Trophoblast cell (in vitro differentiated cells and primary cell): ENCODE results near the gene BLOC1S2. TPM values are rescaled to one million over a fixed set of nuclear protein-coding genes. Genes with fewer than 3 reads are reported as not detected.

Experiments used
- DNase-seq, 2 donors: peaks; one replicate each; pipeline ENCODE4 v3.0.0-alpha.2; 2016
- H2AFZ ChIP-seq: 2 replicates; pipeline ENCODE4 v1.6.1; 2013; ENCODE audit warnings: low read length, moderate library complexity, mild to moderate bottlenecking; ENCODE audit not compliant: insufficient read depth, poor library complexity
- H2AK5ac ChIP-seq: 2 replicates; pipeline ENCODE4 v1.6.1; 2013; ENCODE audit warnings: mild to moderate bottlenecking, low read length
- H2BK120ac ChIP-seq: 2 replicates; pipeline ENCODE4 v1.6.1; 2013; ENCODE audit warnings: low read length, mild to moderate bottlenecking, moderate library complexity; ENCODE audit not compliant: insufficient read depth, poor library complexity
- H2BK12ac ChIP-seq: 2 replicates; pipeline ENCODE4 v1.6.1; 2013; ENCODE audit warnings: mild to moderate bottlenecking, low read length, moderate library complexity
- H2BK5ac ChIP-seq: 2 replicates; pipeline ENCODE4 v1.6.1; 2013; ENCODE audit warnings: low read length, low read depth, moderate library complexity, mild to moderate bottlenecking; ENCODE audit not compliant: poor library complexity
- H3K14ac ChIP-seq: 2 replicates; pipeline ENCODE4 v1.6.1; 2013; ENCODE audit warnings: mild to moderate bottlenecking, low read length
- H3K18ac ChIP-seq: 2 replicates; pipeline ENCODE4 v1.6.1; 2013; ENCODE audit warnings: mild to moderate bottlenecking, low read length
- H3K23ac ChIP-seq: 2 replicates; pipeline ENCODE4 v1.6.1; 2013; ENCODE audit warnings: low read length
- H3K27ac ChIP-seq: 2 replicates; pipeline ENCODE4 v1.5.1; 2013; ENCODE audit warnings: low read depth, mild to moderate bottlenecking, inconsistent platforms, low read length, moderate library complexity
- H3K27me3 ChIP-seq: 2 replicates; pipeline ENCODE4 v1.6.1; 2013; ENCODE audit warnings: inconsistent platforms, mild to moderate bottlenecking, low read length, moderate library complexity; ENCODE audit not compliant: insufficient read depth
- H3K36me3 ChIP-seq, 2 experiments: 1 replicate in 1 of 2; 2 replicates in 1 of 2; pipeline ENCODE4 v1.6.1; 2013; ENCODE audit warnings: low read length in 2 of 2, mild to moderate bottlenecking in 2 of 2, moderate library complexity in 1 of 2; ENCODE audit not compliant: insufficient read depth in 2 of 2, control insufficient read depth in 1 of 2
- H3K4ac ChIP-seq: 2 replicates; pipeline ENCODE4 v1.6.1; 2013; ENCODE audit warnings: low read depth, mild to moderate bottlenecking, low read length, moderate library complexity
- H3K4me1 ChIP-seq, 2 experiments: 1 replicate in 1 of 2; 2 replicates in 1 of 2; pipeline ENCODE4 v1.6.1; 2013; ENCODE audit warnings: low read length in 2 of 2, mild to moderate bottlenecking in 2 of 2, moderate library complexity in 1 of 2; ENCODE audit not compliant: insufficient read depth in 2 of 2, control insufficient read depth in 1 of 2
- H3K4me2 ChIP-seq: 2 replicates; pipeline ENCODE4 v1.6.1; 2013; ENCODE audit warnings: inconsistent platforms, mild to moderate bottlenecking, low read length, moderate library complexity
- H3K4me3 ChIP-seq: 2 replicates; pipeline ENCODE4 v1.5.1; 2013; ENCODE audit warnings: mild to moderate bottlenecking, low read depth, low read length, inconsistent platforms
- H3K79me1 ChIP-seq: one replicate; pipeline ENCODE4 v1.6.1; 2013; ENCODE audit warnings: low read length
- H3K79me2 ChIP-seq: 2 replicates; pipeline ENCODE4 v1.6.1; 2013; ENCODE audit warnings: low read length, mild to moderate bottlenecking; ENCODE audit not compliant: control insufficient read depth, insufficient read depth, poor library complexity
- H3K9ac ChIP-seq: 2 replicates; pipeline ENCODE4 v1.6.1; 2013; ENCODE audit warnings: mild to moderate bottlenecking, low read length
- H3K9me3 ChIP-seq: 2 replicates; pipeline ENCODE4 v1.6.1; 2013; ENCODE audit warnings: low read depth, mild to moderate bottlenecking, control low read depth, inconsistent platforms, low read length; ENCODE audit not compliant: insufficient read depth
- H4K12ac ChIP-seq: 2 replicates; pipeline ENCODE4 v1.6.1; 2013; ENCODE audit warnings: low read depth, mild to moderate bottlenecking, low read length, moderate library complexity
- H4K8ac ChIP-seq: 2 replicates; pipeline ENCODE4 v1.6.1; 2013; ENCODE audit warnings: low read depth, mild to moderate bottlenecking, low read length, moderate library complexity
- H4K91ac ChIP-seq: one replicate; pipeline ENCODE4 v1.6.1; 2013; ENCODE audit warnings: low read depth, mild to moderate bottlenecking, low read length, moderate library complexity
- WGBS: extraction: QIAGEN DNeasy Blood & Tissue Kit; methylation state at CpG from one replicate; pipeline ENCODE4 v1.1.7; 2013; ENCODE audit warnings: missing lambda C conversion rate; ENCODE audit not compliant: insufficient read length, insufficient coverage; ENCODE audit errors: extremely low coverage; 5-methylcytosine and 5-hydroxymethylcytosine counted together
- polyA plus RNA-seq: library from polyadenylated mRNA; stranded (reverse); fragments of 200-250 nt; gene quantifications from 2 replicates; pipeline ENCODE4 v1.2.3, GENCODE V29; 2013

BLOC1S2 gene
- 48.0 and 49.6 TPM in 2 replicates for polyA plus RNA-seq

DNA sequence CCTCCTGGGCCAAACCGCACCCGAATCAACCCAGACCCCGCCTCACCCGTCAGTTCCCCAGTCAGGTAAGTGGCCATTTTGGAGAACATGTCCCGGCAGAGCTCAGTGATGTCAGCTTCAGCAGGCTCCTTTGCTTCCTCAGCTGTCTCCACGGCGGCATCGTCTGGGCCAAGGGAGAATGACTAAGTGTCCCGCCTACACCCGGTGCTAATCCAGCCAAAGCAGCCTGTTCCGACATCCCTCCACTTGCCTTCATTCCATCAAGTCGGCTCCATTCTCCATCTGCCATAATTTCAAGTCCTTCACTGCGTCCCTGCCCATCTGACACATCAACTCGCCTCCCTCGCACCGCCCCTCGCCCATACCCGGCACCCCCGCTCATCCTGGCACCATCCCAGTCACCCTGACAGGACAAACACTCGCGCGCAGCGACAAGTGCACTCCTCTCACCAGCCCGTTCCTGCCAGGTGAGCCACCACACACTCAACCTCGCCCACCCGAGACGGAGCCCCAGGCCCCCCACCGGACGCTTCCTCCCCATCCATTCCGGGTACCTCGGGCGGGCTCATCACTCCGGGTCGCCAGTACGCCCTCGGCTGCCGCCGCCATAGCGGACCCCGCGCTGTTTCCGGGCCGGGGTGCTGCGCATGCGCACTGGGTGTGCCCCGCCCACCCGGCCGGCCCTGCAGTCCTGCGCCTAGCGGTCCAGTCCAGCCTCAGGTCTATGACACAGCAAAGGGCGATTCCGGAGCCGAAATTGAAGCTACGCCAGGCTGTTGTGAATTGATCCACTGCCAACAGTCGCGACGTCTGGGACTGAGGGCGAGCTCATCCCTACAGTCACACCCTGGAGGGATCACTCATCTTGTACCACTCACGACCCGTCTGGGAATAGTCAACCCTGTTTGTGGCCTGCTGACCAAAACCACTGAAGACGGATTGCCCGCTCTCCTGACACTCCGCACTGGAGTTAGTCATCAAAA lies at the start of gene BLOC1S2:
TSS of gene BLOC1S2 (minus strand) at position 630 of the 983 bp plus-strand sequence. CDS start at position 609, 21 bp downstream.
- H3K4me3 ChIP-seq = peak within 1 kb of the TSS; percentile 88
- H4K12ac ChIP-seq = peak within 1 kb of the TSS; percentile 67
- peak within 1 kb of the TSS; percentile 45 for H3K9ac ChIP-seq
- peak within 1 kb of the TSS; percentile 38 for H4K91ac ChIP-seq
- H2AK5ac ChIP-seq = no peak within 1 kb of the TSS
- no peak within 1 kb of the TSS for H2BK12ac ChIP-seq
- H3K36me3 ChIP-seq = peaks cover 2% of the 10 kb centered on the region in 2 experiments
- peak within 1 kb of the TSS; percentile 23 for H3K14ac ChIP-seq
- H3K27ac ChIP-seq = peak within 1 kb of the TSS; percentile 65
- H3K4me1 ChIP-seq = peaks cover 0 to 2% of the 10 kb centered on the region in 2 experiments
- H3K9me3 ChIP-seq = peaks cover 2% of the 10 kb centered on the region
- no CpG with 5 or more reads among the region's 63 CpGs for WGBS
- H3K27me3 ChIP-seq = no peaks in the 10 kb centered on the region
- H3K79me1 ChIP-seq = peaks cover 5% of the 10 kb centered on the region
- peak within 1 kb of the TSS; percentile 22 for H2BK120ac ChIP-seq
- peak within 1 kb of the TSS; percentile 42 for H2AFZ ChIP-seq
- peak; percentile 90 to 92 for DNase-seq
- H2BK5ac ChIP-seq = peak within 1 kb of the TSS; percentile 5
- H3K23ac ChIP-seq = no peak within 1 kb of the TSS
- H3K79me2 ChIP-seq = peaks cover 6% of the 10 kb centered on the region
- peak within 1 kb of the TSS; percentile 15 for H3K18ac ChIP-seq
- peak within 1 kb of the TSS; percentile 77 for H3K4me2 ChIP-seq
- peak within 1 kb of the TSS; percentile 77 for H4K8ac ChIP-seq
- H3K4ac ChIP-seq = peak within 1 kb of the TSS; percentile 43

DNA sequence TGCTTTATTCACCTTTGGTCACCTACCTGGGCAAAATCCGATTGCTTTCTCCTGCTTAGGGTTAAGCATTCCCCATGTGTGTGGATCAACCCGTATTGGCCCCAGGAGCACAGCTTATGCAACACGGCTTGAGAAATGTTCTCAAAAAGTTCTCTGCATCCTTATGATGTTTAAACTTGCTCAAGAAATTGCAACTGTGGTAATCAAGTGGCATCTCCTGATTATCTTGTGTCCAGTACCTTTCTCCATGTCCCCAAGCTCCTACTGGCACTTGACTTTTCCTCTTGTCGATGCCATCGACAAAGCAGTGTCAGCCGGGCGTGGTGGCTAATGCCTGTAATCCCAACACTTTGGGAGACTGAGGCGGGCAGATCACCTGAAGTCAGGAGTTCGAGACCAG lies 48.3 kb upstream of the BLOC1S2 start:
- Histone ChIP-seq H3K14ac (no peak overlapping the region), H2BK120ac (no peak overlapping the region), H4K91ac (no peak overlapping the region), H3K18ac (no peak overlapping the region), H3K4me2 (no peak overlapping the region), H4K8ac (no peak overlapping the region), H3K36me3 (no peaks in the 10 kb centered on the region), H3K9me3 (peaks cover 1% of the 10 kb centered on the region), H3K4me3 (no peak overlapping the region), H3K27me3 (no peaks in the 10 kb centered on the region), H2AFZ (no peak overlapping the region), H2BK5ac (no peak overlapping the region), H3K79me1 (no peaks in the 10 kb centered on the region), H3K4ac (no peak overlapping the region), H3K79me2 (no peaks in the 10 kb centered on the region), H3K23ac (no peak overlapping the region), H2AK5ac (no peak overlapping the region), H3K4me1 (no peaks in the 10 kb centered on the region), H3K27ac (no peak overlapping the region), H2BK12ac (no peak overlapping the region), H3K9ac (no peak overlapping the region), H4K12ac (no peak overlapping the region)
- no CpG with 5 or more reads among the region's 9 CpGs for WGBS
- DNase-seq = peak; percentile 88 to 97

DNA sequence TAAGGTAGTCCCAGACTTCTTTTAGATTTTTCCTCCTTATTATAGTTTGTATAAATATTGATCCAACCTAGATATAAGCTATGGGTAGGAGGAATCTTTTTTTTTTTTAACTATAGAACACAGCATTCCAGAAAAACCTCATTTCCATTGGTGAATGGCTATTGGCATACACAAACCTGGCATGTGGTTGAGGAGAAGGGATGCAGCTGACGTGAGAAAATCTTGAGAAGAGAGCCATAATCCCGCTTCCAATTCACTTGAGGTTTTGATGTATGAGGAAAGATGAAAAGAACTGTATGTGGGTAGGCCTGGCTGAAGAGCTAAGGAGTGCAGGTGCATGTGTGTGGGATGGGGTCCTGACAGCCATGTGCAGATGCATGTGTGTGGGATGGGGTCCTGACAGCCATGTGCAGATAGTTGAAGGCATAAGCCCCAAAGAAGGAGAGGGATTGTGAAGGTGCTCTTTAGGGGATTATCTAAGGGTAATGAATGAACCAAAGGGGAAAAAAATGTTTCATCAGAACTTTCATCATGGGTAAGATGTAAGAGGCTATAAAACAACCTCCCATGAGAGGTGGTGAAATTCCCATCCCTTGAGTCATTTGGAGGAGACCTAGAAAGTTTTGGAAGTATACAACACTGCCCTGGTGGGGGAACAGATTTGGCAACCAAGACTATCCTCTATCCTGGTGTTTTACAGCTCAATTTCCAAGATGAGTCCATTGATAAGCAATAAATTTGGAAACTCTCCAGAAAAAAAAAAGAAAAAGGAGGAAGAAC lies 47.4 kb upstream of the BLOC1S2 start:
- Histone ChIP-seq H3K4me1 (no peaks in the 10 kb centered on the region), H2BK120ac (no peak overlapping the region), H3K79me1 (no peaks in the 10 kb centered on the region), H3K4ac (no peak overlapping the region), H4K91ac (no peak overlapping the region), H3K14ac (no peak overlapping the region), H3K79me2 (no peaks in the 10 kb centered on the region), H2AFZ (no peak overlapping the region), H3K36me3 (no peaks in the 10 kb centered on the region), H2BK12ac (no peak overlapping the region), H3K9me3 (peaks cover 1% of the 10 kb centered on the region), H3K4me2 (no peak overlapping the region), H2BK5ac (no peak overlapping the region), H3K27ac (no peak overlapping the region), H3K18ac (no peak overlapping the region), H4K12ac (no peak overlapping the region), H3K27me3 (no peaks in the 10 kb centered on the region), H3K23ac (no peak overlapping the region), H4K8ac (no peak overlapping the region), H3K4me3 (no peak overlapping the region), H2AK5ac (no peak overlapping the region), H3K9ac (no peak overlapping the region)
- DNase-seq = peak in 1 of 2 donors; percentile 23
- no CpG with 5 or more reads among the region's 2 CpGs for WGBS

DNA sequence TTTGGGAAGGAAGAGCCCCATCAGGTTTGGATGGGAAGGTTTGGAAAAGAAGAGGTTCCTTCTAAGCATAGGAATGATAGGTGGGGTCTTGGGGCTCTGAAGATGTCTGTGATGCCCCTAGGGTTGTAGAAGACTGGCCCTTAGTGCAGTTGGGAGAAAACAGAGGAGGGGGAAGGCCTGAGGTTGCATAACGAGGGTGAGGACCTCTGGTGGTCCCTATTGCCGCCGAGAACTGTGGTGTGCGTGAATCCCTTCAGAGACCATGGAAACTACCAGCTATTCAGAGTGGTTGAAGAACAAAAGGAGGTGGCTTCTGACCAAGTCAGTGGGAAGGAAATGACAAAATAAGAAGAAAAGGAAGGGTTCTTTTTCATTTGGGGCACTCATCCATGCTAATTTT lies 46.6 kb upstream of the BLOC1S2 start:
- Histone ChIP-seq H3K79me2 (no peaks in the 10 kb centered on the region), H4K91ac (no peak overlapping the region), H2AFZ (no peak overlapping the region), H3K4me1 (no peaks in the 10 kb centered on the region), H3K23ac (no peak overlapping the region), H3K9ac (no peak overlapping the region), H3K79me1 (no peaks in the 10 kb centered on the region), H3K27ac (no peak overlapping the region), H3K36me3 (no peaks in the 10 kb centered on the region), H3K4me3 (no peak overlapping the region), H3K9me3 (peaks cover 1% of the 10 kb centered on the region), H2BK5ac (no peak overlapping the region), H3K4me2 (no peak overlapping the region), H3K18ac (no peak overlapping the region), H2AK5ac (no peak overlapping the region), H4K8ac (no peak overlapping the region), H3K4ac (no peak overlapping the region), H3K27me3 (no peaks in the 10 kb centered on the region), H2BK12ac (no peak overlapping the region), H4K12ac (no peak overlapping the region), H2BK120ac (no peak overlapping the region), H3K14ac (no peak overlapping the region)
- WGBS = no CpG with 5 or more reads among the region's 4 CpGs
- no peak for DNase-seq
